Ascending aorta (tissue), 2 donors: ENCODE data around the gene MAGED4. TPM values are rescaled to one million over a fixed set of nuclear protein-coding genes. Genes with fewer than 3 reads are reported as not detected.
"Not testable (repeated sequence)": the region's sequence is repeated elsewhere in the genome, so short reads cannot be mapped to it uniquely, and the experiment has no call there.

Source experiments
- DNase-seq, 2 donors: peaks; one replicate each; pipeline ENCODE4 v3.0.0-alpha.2; 2019; ENCODE audit warnings: low spot score in 2 of 2
- H3K27ac ChIP-seq, 2 donors: fragments of 200-600 bp; sonication (generic); one replicate each; pipeline ENCODE4 v1.5.1; 2016 to 2017; ENCODE audit warnings: mild to moderate bottlenecking in 1 of 2
- H3K27me3 ChIP-seq: fragments of 200-600 bp; sonication (generic); one replicate; pipeline ENCODE4 v1.5.1; 2017
- H3K36me3 ChIP-seq, 2 donors: fragments of 200-600 bp; sonication (generic); one replicate each; pipeline ENCODE4 v1.5.1; 2016
- H3K4me1 ChIP-seq, 2 donors: fragments of 200-600 bp; sonication (generic); one replicate each; pipeline ENCODE4 v1.5.1; 2016 to 2017; ENCODE audit warnings: mild to moderate bottlenecking in 1 of 2
- H3K4me3 ChIP-seq, 2 donors: fragments of 200-600 bp; sonication (generic); one replicate each; pipeline ENCODE4 v1.5.1; 2016 to 2017; ENCODE audit warnings: mild to moderate bottlenecking in 1 of 2
- H3K9me3 ChIP-seq, 2 donors: fragments of 200-600 bp; sonication (generic); one replicate each; pipeline ENCODE4 v1.5.1; 2016
- CTCF ChIP-seq, 3 experiments: fragments of 200-600 bp in 2 of 3; fragments of 450-650 bp in 1 of 3; sonication (generic) in 2 of 3; IDR thresholded peaks; one replicate each; pipeline ENCODE4 v1.5.1; 2016 to 2019; ENCODE audit warnings: antibody characterized with exemption in 3 of 3, mild to moderate bottlenecking in 1 of 3, moderate library complexity in 1 of 3
- intact Hi-C: fragments of 100-400 bp; cut with DNase I; formaldehyde crosslinking; loops from one replicate; pipeline ENCODE4 v1.15.1; 2023
- total RNA-seq: library from RNA; depleted of rRNA; stranded (reverse); fragments of >200 nt; gene quantifications from one replicate; pipeline ENCODE4 v1.1.0, GENCODE V29; 2016

The MAGED4 gene
- total RNA-seq, 1 donor from 2014 or later = 0.53 TPM

- no peaks in the 10 kb centered on the region for H3K27me3 ChIP-seq
- H3K36me3 ChIP-seq = no peaks in the 10 kb centered on the region
- H3K4me1 ChIP-seq = no peaks in the 10 kb centered on the region
- DNase-seq = no peak
- H3K4me3 ChIP-seq = no peak overlapping the region
- H3K9me3 ChIP-seq = no peaks in the 10 kb centered on the region
- TF ChIP-seq CTCF (IDR thresholded peaks at IDR 0.05) = no peak
- intact Hi-C loops = no loop called here
- H3K27ac ChIP-seq = no peak overlapping the region
Observed at GRCh38 chrX:52166840-52167239, 17.8 kb upstream of the MAGED4 start.

GRCh38 chrX:52171055-52171454 is 13.6 kb upstream of the MAGED4 start:
- DNase-seq, intact Hi-C loops: not testable (repeated sequence)

GRCh38 chrX:52185078-52185453 is 378 bp downstream of the MAGED4 start:
- H3K9me3 ChIP-seq, H3K27me3 ChIP-seq, H3K4me3 ChIP-seq, H3K4me1 ChIP-seq, H3K27ac ChIP-seq, DNase-seq, H3K36me3 ChIP-seq, intact Hi-C loops: not testable (repeated sequence)

More at GRCh38 chrX:52171055-52171454, 13.6 kb upstream of the MAGED4 start:
- not testable (repeated sequence) for H3K36me3 ChIP-seq, H3K9me3 ChIP-seq, H3K4me3 ChIP-seq, H3K4me1 ChIP-seq, H3K27ac ChIP-seq, H3K27me3 ChIP-seq

- H3K9me3 ChIP-seq, DNase-seq, H3K27me3 ChIP-seq, H3K27ac ChIP-seq, H3K4me3 ChIP-seq, H3K4me1 ChIP-seq, H3K36me3 ChIP-seq, intact Hi-C loops: not testable (repeated sequence)
Observed at GRCh38 chrX:52211405-52211804, 26.7 kb downstream of the MAGED4 start.

GRCh38 chrX:52213276-52213675 is 28.6 kb downstream of the MAGED4 start:
- Histone ChIP-seq H3K27me3 (no peaks in the 10 kb centered on the region), H3K27ac (no peak overlapping the region), H3K4me3 (no peak overlapping the region), H3K36me3 (no peaks in the 10 kb centered on the region), H3K9me3 (no peaks in the 10 kb centered on the region), H3K4me1 (no peaks in the 10 kb centered on the region)
- DNase-seq = no peak
- TF ChIP-seq CTCF (IDR thresholded peaks at IDR 0.05) = no peak
- intact Hi-C loops = no loop called here

- intact Hi-C loops = no loop called here
- Histone ChIP-seq H3K36me3 (no peaks in the 10 kb centered on the region), H3K27ac (no peak overlapping the region), H3K4me1 (no peaks in the 10 kb centered on the region), H3K9me3 (no peaks in the 10 kb centered on the region), H3K4me3 (no peak overlapping the region), H3K27me3 (no peaks in the 10 kb centered on the region)
- no peak for TF ChIP-seq CTCF (IDR thresholded peaks at IDR 0.05)
- no peak for DNase-seq
Observed at GRCh38 chrX:52216541-52216940, 31.9 kb downstream of the MAGED4 start.

GRCh38 chrX:52217494-52218160 is 32.9 kb downstream of the MAGED4 start:
- DNase-seq = no peak
- Histone ChIP-seq H3K4me1 (no peaks in the 10 kb centered on the region), H3K27me3 (no peaks in the 10 kb centered on the region), H3K4me3 (no peak overlapping the region), H3K9me3 (no peaks in the 10 kb centered on the region), H3K36me3 (no peaks in the 10 kb centered on the region), H3K27ac (no peak overlapping the region)
- no peak for TF ChIP-seq CTCF (IDR thresholded peaks at IDR 0.05)
- intact Hi-C loops = no loop called here
